Adrenal gland (tissue), 12 donors: ENCODE results near the gene GRAMD1B. TPM values are rescaled to one million over a fixed set of nuclear protein-coding genes. Genes with fewer than 3 reads are reported as not detected.
A peak's percentile ranks its signal among the peaks of the same experiment; 100 is the strongest.
"Not testable (repeated sequence)": the region's sequence is repeated elsewhere in the genome, so short reads cannot be mapped to it uniquely, and the experiment has no call there.

Experiments used
- DNase-seq, 7 donors: peaks; one replicate each; pipeline ENCODE4 v3.0.0-alpha.2; 2019 to 2020
- H3K27ac ChIP-seq, 5 donors: fragments of 200-600 bp; sonication (generic) in 4 of 5; 1 replicate in 3 of 5; 2 replicates in 2 of 5; pipeline versions ENCODE4 v1.5.1 to v1.8.0; 2016 to 2020; ENCODE audit warnings: mild to moderate bottlenecking in 1 of 5
- H3K27me3 ChIP-seq: fragments of 200-600 bp; 2 replicates; pipeline ENCODE4 v1.8.0; 2021
- H3K36me3 ChIP-seq, 2 donors: fragments of 200-600 bp; replicated peaks in 1 of 2; 1 replicate in 1 of 2; 2 replicates in 1 of 2; pipeline versions ENCODE4 v1.5.1 to v1.8.0; 2018 to 2022
- H3K4me1 ChIP-seq, 2 donors: fragments of 200-600 bp; replicated peaks in 1 of 2; 1 replicate in 1 of 2; 2 replicates in 1 of 2; pipeline versions ENCODE4 v1.5.1 to v1.8.0; 2018 to 2021
- H3K4me3 ChIP-seq, 4 donors: fragments of 200-600 bp; sonication (generic) in 3 of 4; one replicate each; pipeline ENCODE4 v1.5.1; 2016 to 2018
- H3K9me3 ChIP-seq, 3 donors: fragments of 200-600 bp; sonication (generic) in 1 of 3; replicated peaks in 1 of 3; 1 replicate in 2 of 3; 2 replicates in 1 of 3; pipeline versions ENCODE4 v1.5.1 to v1.8.0; 2016 to 2021
- POLR2A ChIP-seq, 2 donors: fragments of 450-650 bp; IDR thresholded peaks; one replicate each; pipeline ENCODE4 v1.6.1; 2017; ENCODE audit warnings: antibody characterized with exemption in 2 of 2, mild to moderate bottlenecking in 2 of 2, moderate library complexity in 1 of 2
- WGBS, 4 donors: extraction: QIAGEN DNeasy Blood & Tissue Kit in 2 of 4; methylation state at CpG; one replicate each; pipeline versions ENCODE4 v1.1.5 to v1.1.7; 2013 to 2017; 5-methylcytosine and 5-hydroxymethylcytosine counted together
- intact Hi-C, 2 donors: fragments of 100-400 bp; cut with DNase I; formaldehyde crosslinking; loops; one replicate each; pipeline versions ENCODE4 v1.14.1 to v1.15.0; 2022 to 2023
- polyA plus RNA-seq, 3 donors: library from polyadenylated mRNA; stranded (reverse); fragments of 200-250 nt in 2 of 3; fragments of 350-450 nt in 1 of 3; fragmentation: Illumina TruSeq in 1 of 3; extraction: RNeasy Lipid Tissue Mini Kit (QIAGEN cat#74804) in 1 of 3; gene quantifications; one replicate each; pipeline ENCODE4 v1.2.3, GENCODE V29; 2013 to 2014
- total RNA-seq, 9 donors: library from RNA; depleted of rRNA in 4 of 9; stranded (reverse); fragments of >200 nt in 4 of 9; fragments of 120-200 nt in 1 of 9; fragmentation: NEBNext Ultra II Directional in 1 of 9; extraction: Animal tissue kit (Norgen Biotek cat#: 25700) in 1 of 9; gene quantifications; one replicate each; pipeline versions ENCODE4 v1.1.0 to v1.2.4, GENCODE V29; 2013 to 2023
- TF ChIP-seq, protein P1 (sequence below), 6 experiments: fragments of 450-650 bp in 4 of 6; fragments of 200-600 bp in 2 of 6; sonication (generic) in 1 of 6; IDR thresholded peaks; 1 replicate in 5 of 6; 2 replicates in 1 of 6; pipeline versions ENCODE4 v1.5.1 to v1.8.0; 2016 to 2021; ENCODE audit warnings: antibody characterized with exemption in 6 of 6, mild to moderate bottlenecking in 2 of 6, moderate library complexity in 1 of 6
- donor health status: healthy with polysubstance abuse.
- donor health status: Bipolar disorder and iron deficiency.
- donor health status: DM: yes; HTN: yes; CAD: no.
- donor health status: DM: no; HTN: no; CAD: no.
- donor health status: DM: no; HTN: no; CAD: no.
- donor health status: DM: yes; HTN: yes; CAD: no.

GRAMD1B gene
- total and polyA plus RNA-seq, 12 donors, result 101 to 1,898 (median 285) TPM

DNA sequence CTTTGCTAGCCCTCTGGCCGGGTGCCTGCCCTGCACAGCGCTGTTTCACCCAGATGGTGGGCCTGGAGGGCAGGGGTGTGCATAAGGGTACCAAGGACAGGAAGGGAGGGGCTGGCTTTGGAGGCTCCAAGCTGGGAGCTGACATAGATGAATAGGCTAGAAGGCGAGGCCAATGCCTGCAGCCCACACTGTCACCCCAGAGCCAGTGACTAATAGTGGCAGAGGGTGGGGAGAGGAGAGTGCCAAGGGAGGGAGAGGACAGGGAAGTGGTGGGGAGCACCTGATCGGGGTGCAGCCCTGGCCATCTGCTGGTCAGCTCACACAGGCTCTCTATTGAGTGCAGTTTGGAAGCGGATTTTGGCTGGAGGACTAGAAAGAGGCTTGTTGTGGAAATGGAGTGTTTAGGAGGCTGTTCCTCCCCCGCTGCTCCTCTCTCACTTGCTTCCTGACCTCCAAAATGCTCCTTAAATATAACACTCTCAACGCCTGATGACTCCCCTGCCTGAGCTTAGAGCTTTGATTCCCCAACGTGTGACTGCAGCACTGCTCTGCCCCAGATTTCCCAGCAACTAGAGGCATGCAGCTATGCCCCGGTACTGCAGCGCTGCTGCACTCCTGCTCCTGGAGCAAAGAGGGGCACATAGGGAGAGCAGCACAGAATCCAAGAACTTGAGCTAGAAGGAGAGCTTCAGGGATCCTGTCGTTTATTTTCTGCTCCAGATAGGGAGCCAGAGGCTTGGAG is 89.2 kb downstream of the GRAMD1B start:
- Histone ChIP-seq H3K27ac (peak overlapping the region; percentile 60 to 88 (median 75)), H3K27me3 (no peaks in the 10 kb centered on the region), H3K9me3 (no peaks in the 10 kb centered on the region), H3K4me1 (peaks cover 45 to 75% of the 10 kb centered on the region in 2 donors), H3K4me3 (peak overlapping the region in 1 of 4 donors; percentile 28), H3K36me3 (no peaks in the 10 kb centered on the region)
- TF ChIP-seq POLR2A (IDR thresholded peaks at IDR 0.05), result peak in 1 of 2 donors; percentile 64
- TF ChIP-seq, protein P1, sequence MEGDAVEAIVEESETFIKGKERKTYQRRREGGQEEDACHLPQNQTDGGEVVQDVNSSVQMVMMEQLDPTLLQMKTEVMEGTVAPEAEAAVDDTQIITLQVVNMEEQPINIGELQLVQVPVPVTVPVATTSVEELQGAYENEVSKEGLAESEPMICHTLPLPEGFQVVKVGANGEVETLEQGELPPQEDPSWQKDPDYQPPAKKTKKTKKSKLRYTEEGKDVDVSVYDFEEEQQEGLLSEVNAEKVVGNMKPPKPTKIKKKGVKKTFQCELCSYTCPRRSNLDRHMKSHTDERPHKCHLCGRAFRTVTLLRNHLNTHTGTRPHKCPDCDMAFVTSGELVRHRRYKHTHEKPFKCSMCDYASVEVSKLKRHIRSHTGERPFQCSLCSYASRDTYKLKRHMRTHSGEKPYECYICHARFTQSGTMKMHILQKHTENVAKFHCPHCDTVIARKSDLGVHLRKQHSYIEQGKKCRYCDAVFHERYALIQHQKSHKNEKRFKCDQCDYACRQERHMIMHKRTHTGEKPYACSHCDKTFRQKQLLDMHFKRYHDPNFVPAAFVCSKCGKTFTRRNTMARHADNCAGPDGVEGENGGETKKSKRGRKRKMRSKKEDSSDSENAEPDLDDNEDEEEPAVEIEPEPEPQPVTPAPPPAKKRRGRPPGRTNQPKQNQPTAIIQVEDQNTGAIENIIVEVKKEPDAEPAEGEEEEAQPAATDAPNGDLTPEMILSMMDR (IDR thresholded peaks at IDR 0.05), result no peak
- peak; percentile 74 to 92 (median 88) for DNase-seq
- 27 to 31% (median 30%) methylated on average over 10 to 11 of the region's 11 CpGs for WGBS, 4 donors
- intact Hi-C loops, result loop anchor here in 1 of 2 donors (10.0 kb wide), 1 partner anchor 186 kb away; no protein-coding TSS in a partner anchor

DNA sequence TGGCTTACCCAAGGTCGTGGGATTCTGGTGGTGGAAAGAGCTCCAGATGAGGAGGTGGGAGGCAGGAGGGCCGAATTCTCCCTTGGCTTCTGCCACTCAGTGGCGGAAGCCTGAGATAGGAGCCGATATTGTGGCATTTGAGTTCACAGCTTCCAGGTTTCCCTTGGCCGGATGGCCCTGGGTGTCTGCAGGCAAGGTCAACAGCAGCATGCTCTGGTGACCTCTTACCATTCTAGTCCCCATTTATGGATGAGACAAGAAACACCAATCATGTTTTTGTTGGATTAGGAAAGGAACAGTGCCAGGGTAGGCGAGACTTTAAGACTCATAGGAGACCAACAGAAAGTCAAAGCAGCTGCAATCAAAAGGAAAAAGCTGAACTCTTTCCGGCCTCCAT is 89.7 kb downstream of the GRAMD1B start:
- Histone ChIP-seq H3K9me3 (no peaks in the 10 kb centered on the region), H3K36me3 (no peaks in the 10 kb centered on the region), H3K4me3 (peak overlapping the region in 1 of 4 donors; percentile 28), H3K27ac (peak overlapping the region; percentile 60 to 88 (median 75)), H3K27me3 (no peaks in the 10 kb centered on the region), H3K4me1 (peaks cover 45 to 81% of the 10 kb centered on the region in 2 donors)
- WGBS, 4 donors, result 22 to 49% (median 37%) methylated on average over 6 to 7 of the region's 7 CpGs
- no peak for TF ChIP-seq POLR2A (IDR thresholded peaks at IDR 0.05)
- TF ChIP-seq, protein P1 (IDR thresholded peaks at IDR 0.05), result no peak
- intact Hi-C loops, result loop anchor here in 1 of 2 donors (10.0 kb wide), 1 partner anchor 185 kb away; no protein-coding TSS in a partner anchor
- DNase-seq, result peak in 5 of 7 donors; percentile 29 to 62 (median 58)

DNA sequence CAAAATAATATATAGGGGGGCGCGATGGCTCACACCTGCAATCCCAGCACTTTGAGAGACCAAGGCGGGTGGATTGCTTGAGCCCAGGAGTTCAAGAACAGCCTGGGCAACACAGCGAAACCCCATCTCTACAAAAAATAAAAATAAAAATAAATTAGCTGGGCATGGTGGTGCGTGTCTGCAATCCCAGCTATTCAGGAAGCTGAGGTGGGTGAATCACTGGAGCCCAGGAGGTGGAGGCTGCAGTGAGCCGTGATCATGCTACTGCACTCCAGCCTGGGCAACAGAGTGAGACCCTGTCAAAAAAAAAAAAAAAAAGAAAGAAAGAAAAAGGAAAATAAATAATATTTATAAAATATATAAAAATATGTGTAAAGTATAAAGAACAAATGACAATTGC is 90.4 kb downstream of the GRAMD1B start:
- Histone ChIP-seq H3K27ac (peak overlapping the region in 3 of 5 donors; percentile 71 to 88 (median 88)), H3K4me1 (peaks cover 45 to 88% of the 10 kb centered on the region in 2 donors)
- peak in 1 of 7 donors; percentile 47 for DNase-seq
- H3K27me3 ChIP-seq, H3K4me3 ChIP-seq, intact Hi-C loops, H3K36me3 ChIP-seq, H3K9me3 ChIP-seq: not testable (repeated sequence)
- 81 to 87% (median 82%) methylated on average over 6 of the region's 6 CpGs for WGBS, 4 donors

DNA sequence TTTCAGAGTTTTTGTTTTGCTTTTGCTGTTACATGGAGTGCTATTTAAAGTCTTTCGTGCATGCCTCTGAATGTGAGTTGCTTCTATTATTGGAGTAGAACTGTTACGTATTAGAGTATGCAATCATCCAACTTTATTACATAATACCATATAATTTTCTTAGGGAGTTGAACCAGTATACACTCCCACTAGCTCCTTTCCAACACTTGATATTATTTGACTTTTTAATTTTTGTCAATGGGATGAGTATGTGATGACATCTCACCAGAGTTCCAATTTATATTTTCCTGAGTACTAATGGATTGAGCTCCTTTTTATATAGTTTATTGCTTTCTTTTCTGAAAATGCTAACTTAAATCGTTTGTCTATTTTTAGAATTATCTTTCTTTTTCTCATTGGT is 90.9 kb downstream of the GRAMD1B start:
- peak overlapping the region in 2 of 5 donors; percentile 38 to 88 for H3K27ac ChIP-seq
- H3K36me3 ChIP-seq, result no peaks in the 10 kb centered on the region
- TF ChIP-seq, protein P1 (IDR thresholded peaks at IDR 0.05), result no peak
- no peak for TF ChIP-seq POLR2A (IDR thresholded peaks at IDR 0.05)
- WGBS, 4 donors, result 66 to 74% (median 72%) methylated on average over 3 of the region's 3 CpGs
- intact Hi-C loops, result no loop called here
- H3K4me3 ChIP-seq, result no peak overlapping the region
- H3K9me3 ChIP-seq, result no peaks in the 10 kb centered on the region
- H3K4me1 ChIP-seq, result peaks cover 45 to 91% of the 10 kb centered on the region in 2 donors
- no peak for DNase-seq
- no peaks in the 10 kb centered on the region for H3K27me3 ChIP-seq
